ENCODE results near the gene KNTC1.

The KNTC1 gene

DNA sequence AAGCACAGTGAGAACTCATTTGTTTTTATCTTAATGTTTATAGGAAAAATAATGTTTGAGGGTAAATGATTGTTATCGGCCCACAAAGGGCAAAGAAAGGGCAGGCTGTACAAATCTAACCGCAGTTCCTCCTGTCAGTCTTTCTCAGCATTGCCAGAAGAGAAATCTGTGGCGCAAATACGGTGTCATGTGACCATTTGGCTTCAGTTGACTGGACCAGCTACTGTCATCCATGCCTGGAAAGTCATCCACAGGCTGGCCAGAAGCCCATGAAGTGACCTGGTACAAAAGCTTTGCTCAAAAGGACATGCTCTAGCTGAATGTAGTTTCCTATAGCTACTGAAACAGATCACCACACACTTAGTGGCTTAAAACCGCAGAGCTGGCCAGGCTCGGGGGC, 132.5 kb downstream of the KNTC1 start:
- DNase-seq = no peak

DNA sequence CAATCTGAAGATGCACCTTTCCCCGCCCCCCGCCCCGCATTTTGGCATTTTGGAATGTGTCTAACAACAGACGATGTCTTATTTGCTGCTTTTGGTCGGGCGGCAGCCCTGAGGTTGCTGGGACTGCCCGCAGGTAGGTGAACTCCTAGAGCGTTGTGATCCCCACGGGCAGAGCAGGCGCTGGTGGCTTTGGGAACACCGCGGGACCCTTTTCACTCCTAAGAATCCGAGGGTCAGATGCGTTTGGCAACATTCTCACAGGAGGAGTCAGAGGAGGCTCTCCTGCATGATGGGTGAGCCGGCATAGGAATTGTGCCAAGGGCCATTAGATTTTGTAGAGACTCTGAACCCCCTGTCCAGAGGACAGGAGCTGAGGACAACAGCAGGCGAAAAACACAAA, 134.2 kb downstream of the KNTC1 start:
- DNase-seq = no peak

DNA sequence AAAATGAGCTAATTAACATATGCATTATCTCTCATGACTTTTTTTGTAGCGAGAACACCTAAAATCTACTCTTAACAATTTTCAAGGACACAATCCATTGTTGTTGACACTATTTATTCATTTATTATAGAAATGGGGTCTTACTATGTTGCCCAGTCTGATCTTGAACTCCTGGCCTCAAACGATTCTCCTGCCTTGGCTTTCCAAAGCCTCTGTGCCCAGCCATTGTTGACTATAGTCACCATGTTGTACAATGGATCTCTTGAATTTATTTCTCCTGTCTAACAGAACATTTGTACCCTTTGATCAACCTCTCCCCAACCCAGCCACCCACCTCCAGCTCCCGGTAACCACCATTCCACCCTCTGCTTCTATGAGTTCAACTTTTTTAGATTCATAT, 134.9 kb downstream of the KNTC1 start:
- no peak for DNase-seq

DNA sequence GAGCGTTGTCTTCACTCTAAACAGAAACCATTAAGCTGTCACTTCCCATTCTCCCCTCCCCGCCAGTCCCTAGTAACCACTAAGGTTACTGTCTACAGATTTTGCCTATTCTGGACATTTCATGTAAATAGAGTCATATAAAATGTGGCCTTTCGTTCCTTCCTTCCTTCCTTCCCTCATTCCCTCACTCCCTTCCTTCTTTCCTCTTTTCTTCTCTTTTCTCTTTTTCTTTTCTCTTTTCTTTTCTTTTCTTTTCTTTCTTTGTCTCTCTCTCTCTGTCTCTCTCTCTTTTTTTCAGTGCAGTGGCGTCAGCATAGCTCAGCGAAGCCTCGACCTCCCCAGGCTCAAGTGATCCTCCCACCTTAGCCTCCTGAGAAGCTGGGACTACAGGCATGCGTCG, 138.3 kb downstream of the KNTC1 start:
- DNase-seq = no peak

DNA sequence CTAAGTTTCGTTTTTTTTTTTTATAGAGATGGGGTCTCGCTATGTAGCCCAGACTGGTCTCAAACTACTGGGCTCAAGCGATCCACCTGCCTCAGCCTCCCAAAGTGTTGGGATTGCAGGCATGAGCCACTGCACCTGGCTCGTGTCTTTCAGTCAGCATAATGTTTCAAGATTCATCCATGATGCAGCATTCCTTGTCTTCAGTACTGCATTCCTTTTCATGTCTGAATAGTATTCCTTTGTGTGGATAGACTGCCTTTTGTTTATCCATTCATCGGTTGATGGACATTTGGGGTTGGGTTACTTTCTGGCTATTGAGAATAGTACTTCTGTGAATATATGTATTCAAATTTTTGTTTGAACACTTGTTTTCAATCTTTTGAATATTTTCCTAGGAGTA, 138.7 kb downstream of the KNTC1 start:
- no peak for DNase-seq

DNA sequence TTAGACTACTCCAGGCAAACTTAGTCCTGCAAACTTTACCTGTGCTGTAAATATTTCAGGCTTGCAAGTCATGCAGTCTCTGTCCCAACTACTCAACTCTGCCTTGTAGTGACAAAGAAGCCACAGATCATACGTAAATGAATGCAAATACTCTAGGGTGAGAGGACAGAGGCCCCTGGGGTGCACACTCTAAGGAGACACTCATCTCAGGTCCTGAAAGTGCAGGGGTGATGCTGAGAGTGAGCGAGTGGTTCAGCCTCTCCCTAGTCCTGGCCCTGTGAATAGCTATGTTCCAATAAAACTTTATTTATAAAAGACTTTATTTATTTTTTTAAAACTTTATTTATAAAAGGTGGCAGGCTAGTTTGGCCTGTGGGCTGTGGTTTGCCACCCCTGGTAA, 141.2 kb downstream of the KNTC1 start:
- no peak for DNase-seq

DNA sequence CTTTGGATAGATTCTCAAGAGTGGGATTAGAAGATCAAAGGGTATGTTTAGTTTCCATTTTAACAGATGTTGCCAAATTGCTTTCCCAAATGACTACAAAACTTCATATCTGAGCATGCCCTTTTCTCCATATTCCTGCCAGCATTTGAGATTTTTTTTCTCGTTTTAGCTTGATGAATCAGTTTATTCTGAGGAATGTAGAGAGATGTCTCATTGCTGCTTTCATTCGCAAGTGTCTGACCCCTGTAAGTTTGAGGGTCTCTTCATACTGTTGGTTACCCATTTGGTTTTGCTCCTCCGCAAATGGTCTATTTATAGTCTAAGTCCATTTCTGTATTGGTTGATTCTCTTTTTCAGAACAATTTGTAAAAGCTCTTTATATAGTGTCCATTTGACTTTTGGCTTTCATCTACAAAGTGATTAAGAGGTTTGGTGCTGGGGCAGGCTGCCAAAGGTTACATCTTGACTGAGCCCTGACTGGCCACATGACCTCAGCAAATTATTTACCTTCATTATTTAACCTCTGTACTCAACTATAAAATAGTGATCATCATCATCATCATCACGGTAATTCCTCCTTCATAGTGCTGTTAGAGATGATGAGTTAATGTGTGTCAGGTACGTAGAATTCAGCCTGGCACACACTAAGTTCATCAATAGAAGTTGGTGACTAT, 142.5 kb downstream of the KNTC1 start:
- no peak for DNase-seq

DNA sequence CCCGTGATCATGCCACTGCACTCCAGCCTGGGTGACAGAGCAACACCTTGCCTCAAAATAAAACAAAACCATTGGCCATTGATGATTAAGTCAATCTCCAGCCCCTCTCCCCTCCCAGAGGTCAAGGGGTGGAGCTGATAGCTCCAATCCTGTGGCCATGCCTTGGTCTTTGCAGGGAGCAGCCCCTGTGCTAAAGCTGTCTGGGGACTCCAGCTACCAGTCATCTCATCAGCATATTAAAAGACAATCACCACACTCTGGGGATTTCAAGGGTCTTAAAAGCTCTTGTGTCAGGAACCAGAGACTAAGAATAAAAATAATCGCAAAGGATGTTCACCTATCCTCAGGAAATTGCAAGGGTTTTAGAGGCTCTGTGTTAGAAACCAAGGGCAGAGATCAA, 145.5 kb downstream of the KNTC1 start:
- DNase-seq = no peak
